Skeletal muscle tissue (tissue), 4 donors: ENCODE results near the gene LAMB4. TPM values are rescaled to one million over a fixed set of nuclear protein-coding genes. Genes with fewer than 3 reads are reported as not detected.
A peak's percentile ranks its signal among the peaks of the same experiment; 100 is the strongest.

Experiments used
- H3K27ac ChIP-seq: one replicate; pipeline ENCODE4 v1.7.0; 2013; ENCODE audit warnings: mild to moderate bottlenecking, low read depth, low read length, inconsistent platforms
- H3K27me3 ChIP-seq, 3 donors: one replicate each; pipeline ENCODE4 v1.7.0; 2013; ENCODE audit warnings: low read length in 3 of 3; ENCODE audit not compliant: control insufficient read depth in 3 of 3, insufficient read depth in 3 of 3
- H3K36me3 ChIP-seq, 3 donors: one replicate each; pipeline ENCODE4 v1.7.0; 2013; ENCODE audit warnings: low read length in 3 of 3; ENCODE audit not compliant: control insufficient read depth in 3 of 3, insufficient read depth in 3 of 3
- H3K4me1 ChIP-seq, 3 donors: one replicate each; pipeline ENCODE4 v1.7.0; 2013; ENCODE audit warnings: low read length in 3 of 3, mild to moderate bottlenecking in 3 of 3; ENCODE audit not compliant: control insufficient read depth in 3 of 3, insufficient read depth in 3 of 3
- H3K4me3 ChIP-seq, 3 donors: one replicate each; pipeline ENCODE4 v1.7.0; 2013; ENCODE audit warnings: low read length in 3 of 3
- H3K9ac ChIP-seq, 3 donors: one replicate each; pipeline ENCODE4 v1.7.0; 2013; ENCODE audit warnings: low read length in 3 of 3, mild to moderate bottlenecking in 3 of 3, moderate library complexity in 2 of 3, low read depth in 1 of 3
- H3K9me3 ChIP-seq, 3 donors: one replicate each; pipeline ENCODE4 v1.7.0; 2013; ENCODE audit warnings: low read length in 3 of 3; ENCODE audit not compliant: control insufficient read depth in 3 of 3
- total RNA-seq: library from RNA; depleted of rRNA; stranded (reverse); fragments of >200 nt; gene quantifications from one replicate; pipeline ENCODE4 v1.2.3, GENCODE V29; 2014
- donor health status: Osteomylitis.

LAMB4 gene
- total RNA-seq, 1 donor from 2014 or later: under 0.01 TPM

DNA sequence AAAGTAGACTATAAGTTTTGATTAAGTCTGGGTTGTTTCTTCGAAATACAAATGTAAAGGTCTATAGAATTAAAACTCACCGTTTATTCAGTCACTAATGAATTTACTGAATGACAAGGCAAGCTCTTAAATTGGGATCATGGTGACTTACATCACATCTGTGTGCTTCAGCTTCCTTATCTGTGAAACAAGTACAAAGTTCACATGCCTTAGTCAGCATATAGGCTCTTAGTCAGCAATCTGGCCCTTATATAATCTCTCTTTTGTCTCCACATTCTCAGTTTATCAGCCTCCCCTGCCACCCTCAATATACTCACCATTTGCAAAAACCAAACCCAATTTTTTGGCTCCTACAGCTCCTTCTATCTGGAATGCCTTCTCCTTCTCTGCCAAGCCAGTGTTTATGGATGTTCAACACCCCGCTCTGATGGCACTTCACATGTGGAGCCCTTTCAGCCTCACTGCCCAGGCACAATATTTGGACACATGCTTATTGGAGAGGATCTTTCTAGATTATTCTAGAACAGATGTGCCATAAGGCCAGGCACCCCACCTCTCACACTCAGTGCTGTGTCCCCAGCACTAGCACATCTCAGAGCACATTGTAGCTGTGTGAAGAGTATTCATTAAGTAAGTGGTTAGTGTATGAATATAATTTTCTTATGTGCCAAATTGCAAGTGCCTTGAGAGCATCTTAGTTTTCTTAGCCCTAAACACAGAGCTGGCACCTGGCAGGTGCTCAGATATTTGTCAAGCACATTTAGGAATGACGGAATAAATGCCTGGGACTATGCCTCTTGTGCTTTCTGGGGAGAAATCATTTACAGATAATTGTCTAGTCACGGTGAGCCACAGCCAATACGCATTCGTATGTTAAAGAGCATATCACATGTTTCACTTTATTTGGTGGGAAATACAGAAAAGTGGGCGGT lies 117.4 kb downstream of the LAMB4 start:
- Histone ChIP-seq H3K4me1 (no peaks in the 10 kb centered on the region), H3K27ac (no peak overlapping the region), H3K27me3 (no peaks in the 10 kb centered on the region), H3K4me3 (no peak overlapping the region), H3K9me3 (no peaks in the 10 kb centered on the region), H3K9ac (no peak overlapping the region), H3K36me3 (no peaks in the 10 kb centered on the region)

DNA sequence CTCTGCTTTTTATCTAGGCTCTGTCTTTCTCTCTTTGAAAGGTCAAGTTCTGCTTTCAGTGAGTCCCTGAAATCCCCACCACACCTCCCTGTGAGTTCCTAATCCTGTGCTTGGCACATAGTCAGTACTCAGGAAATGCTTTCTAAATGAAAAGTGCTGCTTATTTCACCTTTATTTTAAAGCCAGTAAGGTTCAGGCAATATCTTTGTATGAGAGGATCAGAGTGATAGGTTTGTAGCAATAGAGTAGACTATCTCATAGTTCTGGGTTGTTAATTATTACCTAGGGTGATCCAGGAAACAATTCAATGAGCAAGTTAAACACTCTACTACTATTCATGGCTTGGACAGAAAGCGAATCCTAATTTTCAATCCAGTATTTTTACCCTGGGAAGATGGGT lies 119.8 kb downstream of the LAMB4 start:
- H3K27ac ChIP-seq: no peak overlapping the region
- H3K9me3 ChIP-seq: no peaks in the 10 kb centered on the region
- H3K9ac ChIP-seq: no peak overlapping the region
- no peaks in the 10 kb centered on the region for H3K36me3 ChIP-seq
- H3K4me3 ChIP-seq: no peak overlapping the region
- H3K4me1 ChIP-seq: no peaks in the 10 kb centered on the region
- H3K27me3 ChIP-seq: peaks cover 0 to 6% (median 5%) of the 10 kb centered on the region in 3 donors

DNA sequence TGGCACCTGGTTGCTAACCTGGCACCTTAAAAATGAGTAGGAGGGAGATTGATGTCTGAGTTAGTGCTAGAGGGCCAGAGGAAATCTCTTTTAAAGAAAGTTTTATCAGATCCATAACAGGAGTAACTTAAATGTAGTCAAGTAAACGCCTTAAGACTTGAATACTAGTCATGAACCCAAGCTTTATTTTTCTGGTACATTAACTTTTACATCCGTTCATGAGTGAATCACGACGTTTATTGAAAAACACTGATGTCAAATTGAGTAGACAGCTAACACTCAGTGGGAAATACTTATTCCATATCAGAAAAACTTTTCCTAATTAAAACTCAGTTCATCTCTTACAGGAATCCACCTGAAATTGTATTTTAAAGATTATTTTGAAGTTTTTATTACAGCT lies 120.3 kb downstream of the LAMB4 start:
- Histone ChIP-seq H3K4me1 (no peaks in the 10 kb centered on the region), H3K27me3 (peaks cover 2 to 6% (median 5%) of the 10 kb centered on the region in 3 donors), H3K9me3 (no peaks in the 10 kb centered on the region), H3K9ac (no peak overlapping the region), H3K36me3 (no peaks in the 10 kb centered on the region), H3K27ac (no peak overlapping the region), H3K4me3 (no peak overlapping the region)

DNA sequence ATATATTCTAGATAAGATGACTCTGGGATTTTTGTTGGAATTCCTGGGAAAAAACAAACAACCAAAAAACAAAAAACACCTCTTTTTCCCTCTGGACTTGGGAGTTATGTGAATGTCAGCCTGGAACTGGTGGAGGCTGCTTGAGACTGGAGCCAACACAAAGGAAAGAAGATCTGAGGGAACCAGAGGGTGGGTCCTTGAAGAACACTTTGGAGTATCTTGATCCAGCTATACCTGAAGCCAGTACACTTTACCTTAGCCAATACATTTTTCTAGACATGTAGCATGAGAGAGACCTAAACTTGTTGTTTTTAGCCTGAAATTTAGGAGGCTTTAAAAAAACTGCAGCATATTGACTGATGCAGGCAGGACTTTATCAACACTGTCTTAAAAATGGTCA lies 121.3 kb downstream of the LAMB4 start:
- no peaks in the 10 kb centered on the region for H3K36me3 ChIP-seq
- H3K27me3 ChIP-seq: peaks cover 5 to 7% (median 6%) of the 10 kb centered on the region in 3 donors
- H3K9me3 ChIP-seq: no peaks in the 10 kb centered on the region
- no peak overlapping the region for H3K27ac ChIP-seq
- H3K4me3 ChIP-seq: no peak overlapping the region
- H3K9ac ChIP-seq: no peak overlapping the region
- H3K4me1 ChIP-seq: peaks cover 4% of the 10 kb centered on the region in 3 donors

DNA sequence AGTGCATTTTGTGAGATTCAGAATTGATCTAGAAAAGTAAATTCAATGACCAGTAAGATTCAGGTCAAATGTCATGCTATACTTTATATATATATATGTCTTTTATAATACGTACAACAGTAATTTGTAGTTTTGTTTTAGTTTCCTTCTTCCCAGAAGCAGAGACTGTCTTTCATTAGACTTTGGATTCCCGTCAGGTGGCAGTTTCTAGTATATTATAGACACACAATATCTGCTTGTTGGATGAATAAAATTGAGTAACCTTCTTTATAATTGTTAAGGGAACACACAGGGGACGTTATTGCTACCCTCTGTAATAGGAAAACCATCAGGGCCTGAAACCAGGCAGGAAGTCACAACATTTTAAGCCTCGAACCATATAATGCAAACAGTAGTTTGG lies 121.9 kb downstream of the LAMB4 start:
- no peaks in the 10 kb centered on the region for H3K36me3 ChIP-seq
- H3K9me3 ChIP-seq: no peaks in the 10 kb centered on the region
- H3K4me1 ChIP-seq: peaks cover 4 to 8% (median 7%) of the 10 kb centered on the region in 3 donors
- H3K9ac ChIP-seq: no peak overlapping the region
- no peak overlapping the region for H3K4me3 ChIP-seq
- no peak overlapping the region for H3K27ac ChIP-seq
- peaks cover 5 to 10% (median 7%) of the 10 kb centered on the region in 3 donors for H3K27me3 ChIP-seq

DNA sequence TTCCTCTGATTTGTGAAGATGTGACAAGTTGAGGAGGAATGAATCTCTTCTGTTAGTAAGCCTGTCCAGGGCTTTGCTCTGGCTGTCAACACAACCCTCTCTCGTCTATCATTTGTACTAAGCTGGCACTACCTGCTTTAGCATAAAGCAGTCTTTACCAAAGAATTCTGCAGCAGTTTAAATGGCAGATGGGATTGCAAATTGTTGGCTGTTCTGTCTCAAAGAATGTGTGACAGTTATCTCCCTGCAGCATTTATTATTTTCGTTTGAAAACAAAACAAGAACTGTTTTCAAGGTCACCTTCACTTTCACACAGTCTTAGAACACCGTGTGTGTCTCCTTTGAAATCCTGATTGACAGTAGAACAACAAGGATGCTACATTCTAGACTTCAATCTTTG lies 122.4 kb downstream of the LAMB4 start:
- Histone ChIP-seq H3K9ac (no peak overlapping the region), H3K4me3 (no peak overlapping the region), H3K4me1 (peaks cover 4 to 8% (median 8%) of the 10 kb centered on the region in 3 donors), H3K9me3 (no peaks in the 10 kb centered on the region), H3K27ac (no peak overlapping the region), H3K27me3 (peaks cover 7 to 14% (median 7%) of the 10 kb centered on the region in 3 donors), H3K36me3 (no peaks in the 10 kb centered on the region)

DNA sequence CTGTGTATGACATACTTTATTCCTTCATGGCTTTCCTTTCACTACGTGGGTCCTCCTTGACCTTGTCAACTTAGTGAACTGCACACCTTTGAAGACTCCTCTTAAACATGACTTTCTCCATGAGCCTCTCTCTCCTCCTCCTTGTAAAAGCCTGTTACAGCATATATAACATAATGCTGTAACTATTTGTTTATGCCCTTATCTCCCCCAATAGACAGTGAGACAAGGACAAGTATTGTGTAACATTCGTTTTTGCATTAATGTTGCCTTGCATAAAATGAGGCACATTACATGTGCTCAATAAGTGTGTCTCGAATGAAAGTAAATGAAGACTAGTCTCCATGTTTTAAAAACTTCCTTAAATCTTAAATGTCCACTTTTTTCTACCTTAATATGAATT lies 122.9 kb downstream of the LAMB4 start:
- Histone ChIP-seq H3K4me3 (no peak overlapping the region), H3K36me3 (no peaks in the 10 kb centered on the region), H3K9ac (no peak overlapping the region), H3K9me3 (no peaks in the 10 kb centered on the region), H3K27ac (no peak overlapping the region), H3K27me3 (peaks cover 8 to 17% (median 10%) of the 10 kb centered on the region in 3 donors), H3K4me1 (peaks cover 9 to 11% (median 10%) of the 10 kb centered on the region in 3 donors)

DNA sequence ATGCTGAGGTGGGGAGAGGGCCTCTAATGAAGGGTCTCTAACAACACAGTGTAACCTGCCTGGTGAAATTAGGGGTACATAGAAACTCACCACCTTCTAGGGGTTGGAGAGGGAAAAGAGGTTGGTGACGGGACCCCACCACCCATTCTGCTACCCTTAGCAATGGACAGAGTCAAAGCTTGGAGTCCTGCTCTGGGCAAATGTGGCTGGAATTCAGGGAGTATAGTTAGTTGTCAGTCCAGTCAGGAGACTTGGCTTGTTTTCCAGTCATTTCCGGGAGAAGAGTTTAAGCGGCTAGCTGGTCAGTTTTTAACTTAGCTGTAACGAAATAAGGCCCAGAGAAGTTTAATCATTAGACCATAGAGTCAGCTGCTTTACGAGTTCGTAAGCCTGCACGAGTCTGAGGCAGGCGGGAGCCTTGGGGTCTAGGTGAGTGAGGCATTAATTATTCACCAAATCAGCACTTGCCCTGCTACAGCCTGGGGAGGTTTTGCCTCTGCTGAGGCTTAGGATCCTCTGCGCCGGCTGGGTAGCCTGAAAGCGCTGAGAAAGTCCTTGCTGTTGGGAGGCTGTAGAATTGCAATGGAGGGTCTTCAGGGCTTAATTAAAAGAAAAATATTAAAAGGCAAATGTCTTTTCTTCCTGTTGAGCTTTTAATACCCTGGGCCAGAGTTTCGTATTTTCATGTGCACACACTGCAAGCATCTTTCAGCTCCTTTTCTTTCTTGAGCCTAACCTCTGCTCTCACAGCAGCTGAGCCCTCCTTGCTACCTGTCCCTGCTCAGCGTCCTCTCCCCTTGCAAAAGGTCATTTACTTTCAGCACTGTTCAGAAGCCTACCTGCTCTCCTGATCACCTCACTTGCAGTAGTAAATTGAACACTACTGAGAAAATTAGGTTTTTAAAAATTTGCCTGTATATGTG lies 125.7 kb downstream of the LAMB4 start:
- no peak overlapping the region for H3K27ac ChIP-seq
- peaks cover 19 to 28% (median 20%) of the 10 kb centered on the region in 3 donors for H3K4me1 ChIP-seq
- no peaks in the 10 kb centered on the region for H3K36me3 ChIP-seq
- H3K27me3 ChIP-seq: peaks cover 21 to 27% (median 25%) of the 10 kb centered on the region in 3 donors
- H3K9me3 ChIP-seq: no peaks in the 10 kb centered on the region
- H3K9ac ChIP-seq: no peak overlapping the region
- H3K4me3 ChIP-seq: peak overlapping the region in 1 of 3 donors; percentile 1

DNA sequence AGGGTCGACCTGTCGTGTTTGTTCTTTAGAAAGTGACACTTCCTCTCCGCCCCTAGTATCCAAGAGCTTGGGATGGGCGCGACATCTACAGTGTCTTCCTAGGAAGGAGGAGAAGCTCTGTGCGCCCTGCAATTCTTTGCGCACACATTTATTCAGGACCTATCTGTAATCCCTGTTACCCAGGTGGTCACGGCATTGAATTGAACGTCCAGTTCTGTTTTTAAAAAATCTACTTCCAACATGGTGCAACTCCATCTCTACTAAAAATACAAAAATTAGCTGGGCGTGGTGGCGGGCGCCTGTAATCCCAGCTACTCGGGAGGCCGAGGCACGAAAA lies 126.6 kb downstream of the LAMB4 start:
- no peaks in the 10 kb centered on the region for H3K36me3 ChIP-seq
- H3K27ac ChIP-seq: peak overlapping the region; percentile 66
- H3K27me3 ChIP-seq: peaks cover 21 to 27% (median 25%) of the 10 kb centered on the region in 3 donors
- peak overlapping the region in 1 of 3 donors; percentile 32 for H3K9ac ChIP-seq
- no peaks in the 10 kb centered on the region for H3K9me3 ChIP-seq
- H3K4me3 ChIP-seq: peak overlapping the region; percentile 75 to 78 (median 77)
- H3K4me1 ChIP-seq: peaks cover 19 to 28% (median 23%) of the 10 kb centered on the region in 3 donors
